GM12874 (cell line): ENCODE results near the gene SH3BP5L.

Source experiments
- TF ChIP-seq, protein P1 (sequence below): IDR thresholded peaks from 2 replicates; pipeline ENCODE4 v1.5.1; 2011; ENCODE audit warnings: low read depth, mild to moderate bottlenecking, control low read depth, low read length, moderate library complexity; ENCODE audit not compliant: insufficient read depth

Gene SH3BP5L

DNA sequence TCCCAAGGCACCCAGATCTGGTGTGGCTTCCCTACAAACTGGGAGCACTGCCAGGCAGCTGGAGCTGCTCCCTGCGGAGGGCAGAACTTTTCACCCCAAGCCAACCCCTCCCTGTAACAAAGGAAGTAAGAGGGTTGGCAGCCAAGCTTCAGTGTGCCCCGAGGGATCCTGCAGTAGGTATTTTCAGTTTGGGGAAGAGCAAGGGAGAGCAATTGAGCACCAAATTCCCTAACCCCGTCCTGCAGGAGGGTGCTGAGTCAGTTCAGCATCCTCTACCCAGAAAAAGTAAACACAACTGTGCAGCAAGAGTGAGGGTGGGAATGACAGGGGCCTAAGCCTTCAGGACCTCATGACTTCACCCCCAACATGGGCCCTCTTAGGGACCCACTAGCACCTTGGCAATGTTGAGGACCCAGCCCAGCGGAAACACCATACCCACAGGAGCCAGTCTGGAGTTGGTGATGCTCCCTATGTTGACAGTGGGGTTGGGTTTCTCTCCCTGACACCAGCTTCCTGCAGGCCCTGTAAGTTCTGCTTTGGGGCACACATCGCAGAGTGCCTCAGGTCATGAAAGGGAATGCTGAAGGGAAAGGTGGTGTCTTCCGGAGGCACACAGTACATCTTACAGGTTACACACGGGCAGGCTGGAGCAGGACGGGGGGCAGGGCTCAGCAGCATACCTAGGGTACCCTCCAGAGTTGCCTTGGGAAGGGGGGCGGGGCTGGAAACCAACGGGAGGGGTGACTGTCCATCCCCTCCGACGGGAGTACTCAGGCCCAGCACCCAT, 14.8 kb downstream of the SH3BP5L start:
- TF ChIP-seq, protein P1, sequence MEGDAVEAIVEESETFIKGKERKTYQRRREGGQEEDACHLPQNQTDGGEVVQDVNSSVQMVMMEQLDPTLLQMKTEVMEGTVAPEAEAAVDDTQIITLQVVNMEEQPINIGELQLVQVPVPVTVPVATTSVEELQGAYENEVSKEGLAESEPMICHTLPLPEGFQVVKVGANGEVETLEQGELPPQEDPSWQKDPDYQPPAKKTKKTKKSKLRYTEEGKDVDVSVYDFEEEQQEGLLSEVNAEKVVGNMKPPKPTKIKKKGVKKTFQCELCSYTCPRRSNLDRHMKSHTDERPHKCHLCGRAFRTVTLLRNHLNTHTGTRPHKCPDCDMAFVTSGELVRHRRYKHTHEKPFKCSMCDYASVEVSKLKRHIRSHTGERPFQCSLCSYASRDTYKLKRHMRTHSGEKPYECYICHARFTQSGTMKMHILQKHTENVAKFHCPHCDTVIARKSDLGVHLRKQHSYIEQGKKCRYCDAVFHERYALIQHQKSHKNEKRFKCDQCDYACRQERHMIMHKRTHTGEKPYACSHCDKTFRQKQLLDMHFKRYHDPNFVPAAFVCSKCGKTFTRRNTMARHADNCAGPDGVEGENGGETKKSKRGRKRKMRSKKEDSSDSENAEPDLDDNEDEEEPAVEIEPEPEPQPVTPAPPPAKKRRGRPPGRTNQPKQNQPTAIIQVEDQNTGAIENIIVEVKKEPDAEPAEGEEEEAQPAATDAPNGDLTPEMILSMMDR: no peak

DNA sequence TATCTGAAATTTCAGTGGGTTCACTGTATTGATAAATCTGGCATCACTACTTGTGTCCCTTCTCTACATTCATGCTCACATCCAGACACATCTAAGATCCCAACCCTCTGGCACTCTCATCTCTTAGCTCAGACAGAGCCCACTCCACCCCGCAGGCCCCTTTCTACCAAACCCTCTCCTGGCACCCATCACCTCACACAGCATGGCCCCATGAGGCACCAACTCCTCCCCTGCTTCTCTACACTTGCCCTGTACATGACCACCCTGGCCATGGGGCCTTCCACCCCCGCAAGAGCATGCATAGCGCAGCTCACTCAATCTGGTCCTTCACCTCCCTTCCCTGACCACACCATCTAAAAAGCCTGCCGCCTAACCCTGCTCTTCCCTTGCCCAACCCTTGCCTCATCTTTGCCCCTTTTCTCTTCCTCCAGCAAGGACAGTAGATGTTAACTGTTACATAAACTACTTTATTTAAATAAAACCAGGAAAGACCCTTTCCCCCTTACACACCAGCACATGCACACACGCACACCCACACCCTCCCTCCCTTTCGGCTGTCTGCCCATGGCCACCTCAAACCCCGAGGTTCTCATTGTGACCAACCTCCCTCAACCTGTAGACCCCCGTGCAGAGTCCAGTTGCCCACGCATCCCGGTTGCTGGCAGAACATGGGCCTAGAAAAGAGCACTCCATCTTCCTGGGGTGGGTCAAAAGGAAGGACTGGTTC, 15.6 kb downstream of the SH3BP5L start:
- TF ChIP-seq, protein P1: no peak

DNA sequence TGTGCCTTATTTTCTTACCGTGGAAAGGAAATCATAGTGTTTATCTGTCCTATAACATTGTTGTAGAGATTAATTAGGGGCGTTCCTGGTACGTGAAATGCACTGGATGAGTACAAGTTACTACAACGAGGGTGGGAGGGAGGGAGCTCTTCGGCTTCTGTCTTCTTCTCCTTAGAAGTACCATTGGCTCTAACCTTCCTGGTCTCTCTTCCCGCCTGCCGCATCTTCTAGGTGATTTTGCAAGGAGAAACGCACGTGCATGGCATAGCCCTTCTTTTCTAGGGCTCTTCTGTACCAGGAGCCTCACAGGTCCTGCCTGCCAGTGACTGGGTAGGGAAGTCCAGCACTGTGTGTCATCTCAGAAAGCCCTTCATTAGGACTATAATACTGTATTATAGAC, 16.8 kb downstream of the SH3BP5L start:
- TF ChIP-seq, protein P1: no peak

DNA sequence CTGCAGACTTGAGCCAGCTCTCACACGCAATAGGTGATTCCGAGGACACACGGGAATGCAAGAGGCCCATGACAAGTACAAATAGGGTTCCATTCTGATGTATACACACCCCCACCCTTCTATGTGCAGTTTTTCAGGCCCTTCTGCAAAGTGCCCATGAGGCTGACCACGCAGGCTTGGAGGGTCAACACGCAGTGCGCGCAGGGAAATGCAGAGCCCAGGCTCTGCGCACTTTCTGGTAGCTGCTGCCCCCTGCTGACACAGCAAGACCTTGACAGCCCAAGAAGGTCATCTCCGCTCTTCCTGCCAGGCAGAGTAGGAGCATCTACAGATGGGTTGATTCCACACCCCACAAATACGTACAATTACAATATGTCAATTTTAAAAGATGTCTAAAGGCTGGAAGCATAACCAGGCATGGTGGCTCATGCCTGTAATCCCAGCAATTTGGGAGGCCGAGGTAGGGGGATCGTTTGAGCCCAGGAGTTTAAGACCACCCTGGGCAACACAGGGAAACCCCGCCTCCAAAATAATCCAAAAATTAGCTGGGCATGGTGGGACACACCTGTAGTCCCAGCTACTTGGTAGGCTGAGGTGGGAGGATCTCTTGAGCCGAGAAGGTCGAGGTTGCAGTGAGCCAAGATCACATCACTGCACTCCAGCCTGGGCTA, 18.5 kb downstream of the SH3BP5L start:
- TF ChIP-seq, protein P1: peak; percentile 90

DNA sequence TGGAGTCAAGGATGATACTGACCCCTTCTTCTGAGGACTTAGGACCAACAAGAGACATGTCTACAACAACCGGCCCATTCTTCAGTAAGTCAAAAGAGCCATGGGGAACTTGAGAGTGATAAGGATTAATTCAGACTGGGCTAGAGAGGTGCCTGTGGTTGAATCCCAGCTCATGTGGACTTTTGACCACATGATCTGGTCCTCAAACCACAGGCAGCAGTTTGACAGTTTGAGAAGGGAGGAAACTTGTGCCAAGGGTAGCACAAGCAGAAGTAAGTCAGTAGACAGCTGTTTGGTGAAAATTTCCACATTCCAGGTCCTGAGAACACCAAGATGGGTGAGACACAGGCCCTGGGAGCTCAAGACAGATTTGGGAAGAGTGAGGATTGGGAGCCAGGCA, 19.8 kb downstream of the SH3BP5L start:
- TF ChIP-seq, protein P1: no peak

- TF ChIP-seq, protein P1: no peak
Observed at GRCh38 chr1:248804771-248805681, 20.7 kb downstream of the SH3BP5L start.
